Upper lobe of left lung (tissue), 4 donors: Measurements from ENCODE around the gene ANAPC5.

ENCODE experiments used
- CTCF ChIP-seq, 6 experiments: fragments of 450-650 bp in 4 of 6; fragments of 200-600 bp in 2 of 6; sonication (generic) in 2 of 6; IDR thresholded peaks; one replicate each; pipeline ENCODE4 v1.5.1; 2016 to 2019; ENCODE audit warnings: antibody characterized with exemption in 6 of 6
- POLR2AphosphoS5 ChIP-seq, 2 donors: sonication (generic); formaldehyde crosslinking; IDR thresholded peaks; one replicate each; pipeline ENCODE4 v1.5.1; 2017; ENCODE audit warnings: antibody characterized with exemption in 2 of 2

- TF ChIP-seq CTCF (IDR thresholded peaks at IDR 0.05) (no peak), POLR2AphosphoS5 (IDR thresholded peaks at IDR 0.05) (no peak)
Observed at GRCh38 chr12:121279071-121279375, 73.2 kb downstream of the ANAPC5 start.
